Cardiac fibroblast (primary cell): ENCODE results near the gene STRA8.

Experiments used
- DNase-seq, 2 donors: peaks; one replicate each; pipeline versions ENCODE4 v3.0.0 to v3.0.0-alpha.2; 2010; ENCODE audit warnings: low read depth in 2 of 2
- H3K4me3 ChIP-seq, 2 donors: replicated peaks in 1 of 2; 1 replicate in 1 of 2; 2 replicates in 1 of 2; pipeline ENCODE4 v1.5.1; 2011; ENCODE audit warnings: low read depth in 2 of 2, low read length in 2 of 2, mild to moderate bottlenecking in 2 of 2, moderate library complexity in 1 of 2
- TF ChIP-seq, protein P1 (sequence below): IDR thresholded peaks from one replicate; pipeline ENCODE4 v1.5.1; 2011; ENCODE audit warnings: low read depth, mild to moderate bottlenecking, low read length, inconsistent platforms

STRA8 gene

DNA sequence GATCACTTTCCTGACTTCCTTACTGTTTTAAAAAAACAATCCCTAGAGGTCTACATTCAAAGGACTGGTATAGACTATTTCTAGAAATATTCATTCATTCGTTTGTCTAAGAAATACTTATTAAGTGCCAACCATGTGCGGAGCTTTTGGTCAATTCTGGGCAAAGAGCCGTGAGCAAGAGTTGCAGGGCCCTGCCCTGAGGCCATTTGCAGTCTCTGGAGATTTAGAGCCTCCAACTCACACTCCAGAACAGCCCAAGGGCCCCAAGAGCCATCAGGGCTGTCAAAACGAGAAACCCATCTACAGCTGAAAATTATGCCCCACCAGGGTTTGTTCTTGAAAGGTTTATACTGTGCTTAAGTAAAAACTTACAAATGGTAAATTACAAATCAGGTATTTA, 38.5 kb upstream of the STRA8 start:
- no peak for DNase-seq
- TF ChIP-seq, protein P1, sequence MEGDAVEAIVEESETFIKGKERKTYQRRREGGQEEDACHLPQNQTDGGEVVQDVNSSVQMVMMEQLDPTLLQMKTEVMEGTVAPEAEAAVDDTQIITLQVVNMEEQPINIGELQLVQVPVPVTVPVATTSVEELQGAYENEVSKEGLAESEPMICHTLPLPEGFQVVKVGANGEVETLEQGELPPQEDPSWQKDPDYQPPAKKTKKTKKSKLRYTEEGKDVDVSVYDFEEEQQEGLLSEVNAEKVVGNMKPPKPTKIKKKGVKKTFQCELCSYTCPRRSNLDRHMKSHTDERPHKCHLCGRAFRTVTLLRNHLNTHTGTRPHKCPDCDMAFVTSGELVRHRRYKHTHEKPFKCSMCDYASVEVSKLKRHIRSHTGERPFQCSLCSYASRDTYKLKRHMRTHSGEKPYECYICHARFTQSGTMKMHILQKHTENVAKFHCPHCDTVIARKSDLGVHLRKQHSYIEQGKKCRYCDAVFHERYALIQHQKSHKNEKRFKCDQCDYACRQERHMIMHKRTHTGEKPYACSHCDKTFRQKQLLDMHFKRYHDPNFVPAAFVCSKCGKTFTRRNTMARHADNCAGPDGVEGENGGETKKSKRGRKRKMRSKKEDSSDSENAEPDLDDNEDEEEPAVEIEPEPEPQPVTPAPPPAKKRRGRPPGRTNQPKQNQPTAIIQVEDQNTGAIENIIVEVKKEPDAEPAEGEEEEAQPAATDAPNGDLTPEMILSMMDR: no peak
- no peak overlapping the region for H3K4me3 ChIP-seq

DNA sequence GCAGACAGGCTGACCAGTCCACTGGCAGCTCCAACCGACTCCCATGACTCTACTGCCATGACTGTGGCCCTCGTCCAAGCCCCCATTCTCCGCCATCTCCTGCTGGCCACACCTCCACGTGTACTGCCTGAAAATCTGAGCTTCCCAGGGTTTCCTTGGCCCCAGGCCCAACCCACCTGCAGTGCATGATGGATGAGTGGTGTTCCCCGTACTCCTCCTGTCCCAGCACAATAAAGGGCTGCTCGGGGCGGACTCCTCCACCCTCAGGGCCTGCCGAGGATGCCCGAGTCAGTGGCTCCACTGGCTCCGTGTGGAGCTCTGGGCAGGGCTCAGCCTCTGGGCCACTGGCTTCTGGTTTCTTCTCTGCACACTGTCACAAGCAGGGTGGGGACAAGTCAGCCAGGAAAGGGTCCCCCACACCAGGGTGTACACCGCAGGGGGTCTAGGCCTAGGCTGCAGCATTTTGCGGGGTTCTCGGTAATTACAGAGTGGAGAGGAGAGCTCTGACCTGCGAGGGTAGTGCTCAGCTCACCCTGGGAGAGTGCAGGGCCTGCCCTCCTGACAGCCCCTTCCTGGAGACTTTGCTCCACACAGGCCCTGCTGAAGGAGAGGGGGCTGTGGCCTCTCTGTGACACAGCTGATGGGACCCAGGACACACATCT, 37.5 kb upstream of the STRA8 start:
- TF ChIP-seq, protein P1: no peak
- DNase-seq: no peak

DNA sequence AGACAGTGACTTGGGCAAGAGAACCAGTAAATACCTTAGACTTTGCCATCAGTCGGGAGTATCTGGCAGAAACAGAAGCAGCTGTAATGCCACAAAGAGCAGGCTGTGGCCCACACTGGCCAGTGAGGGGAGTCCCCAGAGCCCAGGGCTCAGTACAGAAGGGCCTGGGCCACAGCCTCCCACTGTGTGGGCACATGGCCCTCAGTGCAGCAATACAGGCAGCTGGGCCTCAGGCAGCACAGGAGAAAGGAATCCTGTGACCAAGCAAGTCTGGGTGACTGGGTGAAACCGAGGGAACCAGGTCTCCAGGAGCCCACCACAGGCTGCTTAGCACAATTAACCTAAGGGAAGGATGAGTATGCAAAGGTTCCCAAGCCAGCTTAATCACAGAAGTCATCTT, 36.3 kb upstream of the STRA8 start:
- TF ChIP-seq, protein P1: no peak
- H3K4me3 ChIP-seq: no peak overlapping the region
- no peak for DNase-seq

More for the DNA sequence above, 37.5 kb upstream of the STRA8 start:
- H3K4me3 ChIP-seq: no peak overlapping the region

DNA sequence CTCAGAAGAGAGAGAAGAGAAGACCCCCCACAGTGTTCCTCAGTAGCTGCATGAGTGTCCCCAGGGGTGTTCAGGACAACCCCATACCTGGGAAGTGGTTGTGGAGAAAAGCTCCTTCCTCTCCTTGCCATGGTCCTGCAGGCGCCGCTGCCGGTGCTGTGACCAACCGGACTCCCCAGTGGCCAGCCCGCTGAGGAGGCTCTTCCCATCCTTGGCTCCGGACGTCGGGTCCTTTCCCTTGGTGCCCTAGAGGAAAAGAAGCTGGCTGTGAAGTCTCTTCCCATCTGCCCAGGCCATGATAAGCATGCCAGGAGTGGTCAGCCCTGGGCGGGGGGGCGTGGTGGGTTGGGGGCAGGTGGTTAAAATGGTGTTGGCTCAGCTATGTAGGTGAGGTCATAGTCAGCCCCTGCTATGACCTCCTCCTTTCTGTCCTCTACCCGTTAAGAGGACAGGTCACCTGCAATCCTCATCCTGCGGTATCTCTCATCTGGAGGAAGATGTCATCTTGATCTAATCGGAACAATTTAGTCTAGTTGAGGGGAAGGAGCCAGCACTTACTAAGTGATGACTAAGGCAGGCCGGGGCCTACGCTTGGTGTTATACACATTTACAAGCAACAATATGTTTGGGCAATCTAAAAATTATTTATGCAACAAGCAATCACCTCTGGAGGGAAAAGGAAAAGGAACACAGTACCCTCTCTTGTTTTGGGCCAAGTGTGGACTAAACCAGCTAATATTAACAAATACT, 35.6 kb upstream of the STRA8 start:
- DNase-seq: peak in 1 of 2 donors; percentile 45
- TF ChIP-seq, protein P1: no peak
- no peak overlapping the region for H3K4me3 ChIP-seq

DNA sequence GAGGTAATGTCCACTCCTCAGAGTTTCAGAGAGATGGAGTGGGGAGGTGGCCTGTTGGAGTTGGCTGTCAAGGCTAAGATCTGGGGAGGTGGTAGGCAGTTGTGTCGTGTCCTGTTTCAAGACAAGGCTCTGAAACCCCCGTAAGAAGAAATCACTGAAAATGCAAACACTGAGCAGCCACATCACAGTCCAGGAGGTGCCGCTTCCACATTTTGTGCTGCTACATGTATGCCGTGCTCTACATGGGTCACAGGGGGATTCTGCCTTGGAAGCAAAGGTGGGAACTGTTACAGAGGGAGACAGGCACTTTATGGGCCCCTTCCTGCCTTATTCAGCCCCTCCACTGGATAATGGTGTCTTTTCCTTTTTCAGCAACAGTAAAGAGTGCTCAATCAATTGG, 34.2 kb upstream of the STRA8 start:
- no peak overlapping the region for H3K4me3 ChIP-seq
- DNase-seq: no peak
- TF ChIP-seq, protein P1: no peak

DNA sequence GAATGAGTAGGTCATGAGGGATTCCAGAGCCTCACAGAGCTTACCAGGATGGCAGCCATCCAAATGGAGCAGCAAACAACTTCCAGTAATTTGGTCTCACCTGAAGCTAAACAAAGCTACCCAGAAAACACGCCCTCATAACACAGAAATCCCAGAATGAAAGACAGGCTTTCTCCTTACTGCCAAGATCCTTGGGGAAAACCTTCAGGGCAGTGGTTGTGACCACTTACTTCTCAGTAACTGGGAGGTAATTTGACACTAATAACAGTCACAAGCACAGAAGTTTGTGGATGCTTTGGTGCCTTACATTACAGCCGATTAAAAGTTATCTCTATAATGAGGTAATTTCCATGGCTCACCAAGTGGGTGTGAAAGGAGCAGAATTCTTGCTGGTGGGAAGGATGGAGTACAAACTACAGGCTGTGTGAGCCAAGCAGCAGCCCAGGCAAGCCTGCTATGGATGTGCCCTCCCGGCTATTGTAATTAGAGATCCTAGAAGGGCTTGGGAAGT, 32.8 kb upstream of the STRA8 start:
- DNase-seq: no peak
- H3K4me3 ChIP-seq: no peak overlapping the region
- TF ChIP-seq, protein P1: no peak
